Fibroblast of mammary gland (primary cell): ENCODE measurements around the gene LGALS8.
A peak's percentile ranks its signal among the peaks of the same experiment; 100 is the strongest.

Experiments used
- DNase-seq: peaks from one replicate; pipeline ENCODE4 v3.0.0-alpha.2; 2010; ENCODE audit warnings: low read depth
- H3K4me3 ChIP-seq: 2 replicates; pipeline ENCODE4 v1.5.1; 2011; ENCODE audit warnings: low read depth, mild to moderate bottlenecking, low read length, moderate library complexity; ENCODE audit not compliant: control insufficient read depth
- TF ChIP-seq, protein P1 (sequence below): conservative IDR thresholded peaks from 2 replicates; pipeline ENCODE4 v1.5.1; 2011; ENCODE audit warnings: low read depth, low read length, inconsistent platforms; ENCODE audit not compliant: control insufficient read depth, insufficient read depth

Gene LGALS8

DNA sequence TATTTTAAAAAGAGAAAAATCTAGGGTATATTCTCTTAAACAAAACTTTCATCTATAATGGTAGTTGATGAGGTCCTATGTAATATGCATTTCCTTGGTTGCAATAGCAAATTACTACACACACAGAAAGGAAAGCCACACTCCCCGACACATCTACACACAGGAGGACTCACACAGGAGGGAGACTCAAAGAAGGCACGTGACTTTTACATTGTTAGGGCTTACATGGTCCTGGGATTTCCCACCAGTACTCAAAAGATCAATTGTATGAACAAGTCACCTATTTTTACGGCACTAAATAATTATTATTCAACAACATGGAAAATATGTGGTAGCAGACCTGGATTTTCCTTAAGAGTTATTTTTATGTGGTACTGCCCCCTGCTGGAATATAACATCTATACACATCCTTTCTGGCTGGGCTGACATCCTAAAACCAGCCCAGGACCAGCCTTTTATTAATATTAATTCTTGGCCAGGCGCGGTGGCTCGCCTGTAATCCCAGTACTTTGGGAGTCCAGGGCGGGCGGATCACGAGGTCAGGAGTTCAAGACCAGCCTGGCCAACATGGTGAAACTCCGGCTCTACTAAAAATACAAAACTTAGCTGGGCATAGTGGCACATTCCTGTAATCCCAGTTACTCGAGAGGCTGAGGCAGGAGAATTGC, 33.9 kb upstream of the LGALS8 start:
- TF ChIP-seq, protein P1, sequence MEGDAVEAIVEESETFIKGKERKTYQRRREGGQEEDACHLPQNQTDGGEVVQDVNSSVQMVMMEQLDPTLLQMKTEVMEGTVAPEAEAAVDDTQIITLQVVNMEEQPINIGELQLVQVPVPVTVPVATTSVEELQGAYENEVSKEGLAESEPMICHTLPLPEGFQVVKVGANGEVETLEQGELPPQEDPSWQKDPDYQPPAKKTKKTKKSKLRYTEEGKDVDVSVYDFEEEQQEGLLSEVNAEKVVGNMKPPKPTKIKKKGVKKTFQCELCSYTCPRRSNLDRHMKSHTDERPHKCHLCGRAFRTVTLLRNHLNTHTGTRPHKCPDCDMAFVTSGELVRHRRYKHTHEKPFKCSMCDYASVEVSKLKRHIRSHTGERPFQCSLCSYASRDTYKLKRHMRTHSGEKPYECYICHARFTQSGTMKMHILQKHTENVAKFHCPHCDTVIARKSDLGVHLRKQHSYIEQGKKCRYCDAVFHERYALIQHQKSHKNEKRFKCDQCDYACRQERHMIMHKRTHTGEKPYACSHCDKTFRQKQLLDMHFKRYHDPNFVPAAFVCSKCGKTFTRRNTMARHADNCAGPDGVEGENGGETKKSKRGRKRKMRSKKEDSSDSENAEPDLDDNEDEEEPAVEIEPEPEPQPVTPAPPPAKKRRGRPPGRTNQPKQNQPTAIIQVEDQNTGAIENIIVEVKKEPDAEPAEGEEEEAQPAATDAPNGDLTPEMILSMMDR = peak; percentile 42
- H3K4me3 ChIP-seq = no peak overlapping the region
- peak; percentile 65 for DNase-seq

DNA sequence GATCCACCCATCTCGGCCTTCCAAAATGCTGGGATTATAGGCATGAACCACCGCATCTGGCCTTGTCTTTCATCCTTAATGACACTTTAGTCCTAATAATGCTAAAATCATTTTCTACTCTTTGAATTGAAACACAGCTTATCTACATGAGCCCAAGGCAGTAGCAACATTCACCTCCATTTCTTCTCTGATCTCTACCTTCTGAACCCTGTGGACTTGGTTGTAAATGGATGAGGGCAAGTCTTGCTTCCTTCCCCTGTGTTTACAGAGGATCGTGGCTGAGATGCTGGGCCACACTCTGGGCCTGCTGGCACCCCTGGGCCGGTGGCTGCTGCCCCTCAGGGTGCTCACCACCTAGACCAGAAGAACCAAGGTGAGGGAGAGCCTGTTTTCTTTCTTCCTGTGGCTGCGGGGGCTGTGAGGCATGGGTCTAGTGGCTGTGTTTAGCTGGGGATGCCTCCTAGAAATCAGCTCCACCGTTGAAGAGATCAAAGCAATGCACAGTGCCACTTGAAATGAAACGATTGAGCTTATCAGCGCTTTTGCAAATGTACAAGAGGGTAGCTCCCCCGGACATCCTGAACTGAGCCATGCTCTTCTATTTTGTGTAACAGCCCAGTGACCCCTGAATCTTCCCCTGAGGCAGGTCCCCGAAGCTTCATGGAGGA, 32.2 kb upstream of the LGALS8 start:
- TF ChIP-seq, protein P1 = no peak
- no peak overlapping the region for H3K4me3 ChIP-seq
- no peak for DNase-seq

DNA sequence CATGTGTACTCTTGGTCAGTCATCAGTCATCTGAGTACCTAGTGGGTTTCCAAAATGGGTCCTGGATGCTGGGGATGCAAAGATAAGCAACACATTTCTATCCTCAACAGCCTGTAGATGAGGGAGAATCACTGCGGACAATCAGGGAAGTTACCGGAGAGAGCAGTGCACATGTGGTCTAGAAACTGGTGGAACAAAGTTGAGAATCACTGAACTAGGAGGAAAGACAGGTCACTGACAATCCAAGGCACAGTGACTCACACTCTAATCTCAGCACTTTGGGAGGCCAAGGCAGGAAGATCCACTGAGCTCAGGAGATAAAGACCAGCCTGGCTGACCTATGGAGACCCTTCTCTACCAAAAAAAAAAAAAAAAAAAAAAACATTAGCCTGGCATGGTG, 31.4 kb upstream of the LGALS8 start:
- DNase-seq = no peak
- H3K4me3 ChIP-seq = no peak overlapping the region
- TF ChIP-seq, protein P1 = no peak

DNA sequence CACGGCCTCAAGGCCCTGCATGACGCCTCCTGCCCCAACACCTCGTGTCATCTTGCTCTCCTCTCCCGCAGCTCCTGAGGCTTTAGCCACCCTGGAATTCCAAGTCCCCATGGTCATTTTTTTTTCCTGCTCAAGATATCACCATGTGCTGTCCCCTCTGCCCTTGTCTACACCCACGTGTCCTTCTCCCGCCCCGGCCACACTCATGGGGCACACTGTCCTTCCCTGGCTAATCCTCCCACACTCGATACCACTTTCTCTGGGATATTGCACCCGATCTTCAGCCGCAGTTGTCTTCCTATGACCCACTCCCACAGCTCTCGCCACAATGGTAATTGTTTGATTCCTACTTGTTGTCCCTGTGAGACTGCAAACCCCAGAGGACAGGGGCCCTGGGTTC, 29.7 kb upstream of the LGALS8 start:
- TF ChIP-seq, protein P1 = no peak
- DNase-seq = no peak
- no peak overlapping the region for H3K4me3 ChIP-seq

DNA sequence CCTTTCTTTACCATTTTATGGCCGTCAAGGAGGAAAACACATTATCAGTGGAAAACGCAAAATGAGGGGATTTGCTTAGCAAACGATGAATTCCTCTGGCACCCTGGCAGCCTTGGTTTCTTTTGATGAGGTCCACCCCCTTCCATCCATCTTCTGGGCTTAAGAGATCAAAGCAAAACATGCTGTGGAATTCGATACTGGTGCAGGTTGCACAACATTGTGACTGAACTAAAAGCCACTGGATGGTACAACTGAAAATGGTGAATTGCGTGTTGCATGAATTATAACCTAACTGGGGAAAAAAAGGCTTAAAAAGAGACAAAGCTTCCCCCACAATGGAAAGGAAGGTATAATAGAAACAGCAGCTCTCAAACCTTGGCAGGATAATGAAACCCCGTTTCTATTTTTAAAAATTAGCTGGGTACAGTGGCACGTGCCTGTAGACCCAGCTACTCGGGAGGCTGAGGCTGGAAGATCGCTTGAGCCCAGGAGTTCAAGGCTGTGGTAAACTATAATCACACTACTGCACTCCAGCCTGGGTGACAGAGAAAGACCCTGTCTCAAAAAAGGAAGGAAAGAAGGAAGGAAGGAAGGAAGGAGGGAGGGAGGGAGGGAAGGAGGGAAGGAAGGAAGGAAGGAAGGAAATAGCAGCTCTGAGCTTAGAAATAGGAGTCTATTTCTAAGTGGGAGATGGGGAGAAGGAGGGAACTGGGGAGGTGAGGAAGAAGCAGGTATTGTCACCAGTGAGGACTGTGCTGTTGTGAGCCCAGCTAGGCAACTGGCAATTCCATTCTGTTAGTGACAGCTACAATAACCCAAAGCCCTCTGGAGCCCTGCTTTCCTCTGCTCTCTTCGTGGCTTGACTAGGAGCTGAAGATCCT, 29.0 kb upstream of the LGALS8 start:
- DNase-seq = peak; percentile 24
- TF ChIP-seq, protein P1 = no peak
- H3K4me3 ChIP-seq = no peak overlapping the region

DNA sequence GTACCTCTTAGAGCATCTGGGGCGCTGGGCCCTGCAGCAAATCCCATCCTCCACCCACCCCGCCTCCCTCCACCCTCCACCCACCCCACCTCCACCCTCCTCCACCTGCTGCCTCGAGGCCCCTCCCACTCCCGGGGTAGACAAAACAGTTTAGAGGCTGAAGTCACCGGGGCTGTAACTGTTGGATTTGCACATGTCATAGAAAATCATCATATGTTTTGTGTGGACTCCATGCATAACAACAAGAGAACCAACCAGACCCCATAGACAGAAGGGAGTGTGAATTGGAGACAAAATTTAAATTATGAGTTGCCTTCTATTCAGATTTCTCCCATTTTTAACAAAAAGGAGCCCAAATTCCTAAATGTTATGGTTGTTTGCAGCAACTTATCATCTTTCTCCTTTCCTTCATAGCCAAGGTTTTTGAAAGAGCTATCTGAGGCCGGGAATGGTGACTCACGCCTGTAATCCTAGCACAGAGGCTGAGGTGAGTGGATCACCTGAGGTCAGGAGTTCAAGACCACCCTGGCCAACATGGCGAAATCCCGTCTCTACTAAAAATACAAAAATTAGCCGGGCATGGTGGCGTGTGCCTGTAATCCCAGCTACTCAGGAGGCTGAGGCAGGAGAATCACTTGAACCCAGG, 28.2 kb upstream of the LGALS8 start:
- TF ChIP-seq, protein P1 = no peak
- no peak for DNase-seq
- no peak overlapping the region for H3K4me3 ChIP-seq
